G401.6 (cell line): ENCODE data around the gene TEKTIP1.
"Not testable (repeated sequence)": the region's sequence is repeated elsewhere in the genome, so short reads cannot be mapped to it uniquely, and the experiment has no call there.

ENCODE experiments used
- FAIRE-seq: peaks from 2 replicates; lab custom pipeline; 2012; peaks lifted over from hg19 to GRCh38; lab: Jason Lieb, UNC

TEKTIP1 gene

GRCh38 chr19:3508121-3508661 lies 30.8 kb upstream of the TEKTIP1 start:
- not testable (repeated sequence) for FAIRE-seq

- FAIRE-seq: no peak
These were observed 30.0 kb upstream of the TEKTIP1 start for GRCh38 chr19:3508771-3509535.

GRCh38 chr19:3509566-3509989 lies 29.4 kb upstream of the TEKTIP1 start:
- no peak for FAIRE-seq

GRCh38 chr19:3510727-3511126 lies 28.2 kb upstream of the TEKTIP1 start:
- no peak for FAIRE-seq

GRCh38 chr19:3511506-3512251 lies 27.3 kb upstream of the TEKTIP1 start:
- FAIRE-seq: no peak

- FAIRE-seq: no peak
These were observed 26.3 kb upstream of the TEKTIP1 start for GRCh38 chr19:3512562-3513228.

GRCh38 chr19:3513229-3514140 lies 25.5 kb upstream of the TEKTIP1 start:
- no peak for FAIRE-seq

GRCh38 chr19:3514930-3515329 lies 24.0 kb upstream of the TEKTIP1 start:
- FAIRE-seq: no peak

- FAIRE-seq: no peak
These were observed 23.0 kb upstream of the TEKTIP1 start for GRCh38 chr19:3515891-3516422.

GRCh38 chr19:3516675-3517207 lies 22.2 kb upstream of the TEKTIP1 start:
- no peak for FAIRE-seq

GRCh38 chr19:3517638-3518037 lies 21.3 kb upstream of the TEKTIP1 start:
- FAIRE-seq: no peak

GRCh38 chr19:3518255-3518654 lies 20.7 kb upstream of the TEKTIP1 start:
- FAIRE-seq: no peak

GRCh38 chr19:3518659-3519058 lies 20.3 kb upstream of the TEKTIP1 start:
- no peak for FAIRE-seq

GRCh38 chr19:3519126-3519525 lies 19.8 kb upstream of the TEKTIP1 start:
- FAIRE-seq: no peak

- no peak for FAIRE-seq
These were observed 18.5 kb upstream of the TEKTIP1 start for GRCh38 chr19:3520166-3521103.

- FAIRE-seq: no peak
These were observed 17.9 kb upstream of the TEKTIP1 start for GRCh38 chr19:3521104-3521445.

- no peak for FAIRE-seq
These were observed 16.3 kb upstream of the TEKTIP1 start for GRCh38 chr19:3522421-3523360.

GRCh38 chr19:3523361-3524077 lies 15.5 kb upstream of the TEKTIP1 start:
- no peak for FAIRE-seq
